Measurements from ENCODE around the gene SLCO2B1. TPM values are rescaled to one million over a fixed set of nuclear protein-coding genes. Genes with fewer than 3 reads are reported as not detected.

Gene SLCO2B1
- total RNA-seq, 1 experiment from 2014 or later, result not detected

- Histone ChIP-seq H2BK20ac (ENCODE audit: low read depth, low read length, poor library complexity, severe bottlenecking) (no peak overlapping the region), H2BK12ac (ENCODE audit: insufficient read length, low read depth, low read length) (no peak overlapping the region), H4K20me1 (ENCODE audit: control insufficient read depth, insufficient read depth, insufficient read length) (no peaks in the 10 kb centered on the region), H3K9me3 (ENCODE audit: control insufficient read depth, low read depth, low read length) (no peaks in the 10 kb centered on the region), H3K4ac (ENCODE audit: low read depth, low read length) (no peak overlapping the region), H3K9ac (ENCODE audit: extremely low read depth, insufficient read length, low read length) (no peak overlapping the region), H3K18ac (ENCODE audit: insufficient read length, low read depth, low read length) (no peak overlapping the region), H4K5ac (ENCODE audit: insufficient read length, low read depth, low read length) (no peak overlapping the region), H3K56ac (ENCODE audit: insufficient read length, low read depth, low read length) (no peak overlapping the region), H2AFZ (ENCODE audit: low read length) (no peak overlapping the region), H3K27me3 (ENCODE audit: insufficient read depth, low read length) (no peaks in the 10 kb centered on the region), H3K27ac (ENCODE audit: insufficient read length, low read depth, low read length) (no peak overlapping the region), H2BK15ac (ENCODE audit: low read depth, low read length) (no peak overlapping the region), H3K23me2 (ENCODE audit: insufficient read length, low read depth, low read length, poor library complexity, severe bottlenecking) (no peaks in the 10 kb centered on the region), H3K4me2 (ENCODE audit: insufficient read depth, insufficient read length, low read length) (no peak overlapping the region), H4K8ac (replicated peaks; ENCODE audit: insufficient read length, low read depth, low read length) (no peak overlapping the region), H4K91ac (ENCODE audit: insufficient read length, low read depth, low read length) (no peak overlapping the region), H3K23ac (ENCODE audit: insufficient read length, low read depth, low read length) (no peak overlapping the region), H3K4me1 (ENCODE audit: insufficient read depth, low read length) (peaks cover 6% of the 10 kb centered on the region; the same call in 1 of the 2 replicates), H2AK5ac (ENCODE audit: insufficient read length, low read length) (no peak overlapping the region), H3T11ph (ENCODE audit: low read length) (no peak overlapping the region), H2BK5ac (ENCODE audit: insufficient read length, low read length) (no peak overlapping the region), H3K79me2 (ENCODE audit: insufficient read depth, low read length) (no peaks in the 10 kb centered on the region), H2BK120ac (ENCODE audit: low read depth, low read length, poor library complexity, severe bottlenecking) (no peak overlapping the region), H3K79me1 (ENCODE audit: insufficient read depth, low read depth, low read length, poor library complexity, severe bottlenecking) (no peaks in the 10 kb centered on the region), H3K14ac (ENCODE audit: insufficient read depth, low read length) (no peak overlapping the region)
- Mint-ChIP-seq H3K27ac (no peak overlapping the region), H3K36me3 (ENCODE audit: insufficient read depth in 1 of 3, low read depth in 3 of 3) (no peaks in the 10 kb centered on the region; a peak in 1 of 7 replicates), H3K27me3 (ENCODE audit: low read depth) (no peaks in the 10 kb centered on the region; the same call in 1 of the 2 replicates), H3K4me3 (no peak overlapping the region; a peak in 1 of 5 replicates), H3K4me1 (peaks cover 28% of the 10 kb centered on the region in 2 experiments), H3K9me3 (no peaks in the 10 kb centered on the region)
- no peak for TF ChIP-seq CTCF (conservative IDR thresholded peaks at IDR 0.05)
- no CpG with 5 or more reads among the region's 3 CpGs for WGBS (ENCODE audit: extremely low coverage, insufficient read length, low lambda C conversion rate)
- DNase-seq, result no peak
These were observed 50.9 kb downstream of the SLCO2B1 start for GRCh38 chr11:75201771-75202170.

All from H9 (cell line).